ENCODE results near the gene PRSS2. TPM values are rescaled to one million over a fixed set of nuclear protein-coding genes. Genes with fewer than 3 reads are reported as not detected.
"Not testable (repeated sequence)": the region's sequence is repeated elsewhere in the genome, so short reads cannot be mapped to it uniquely, and the experiment has no call there.

Gene PRSS2
- total RNA-seq, 3 donors from 2014 or later, result not detected

DNA sequence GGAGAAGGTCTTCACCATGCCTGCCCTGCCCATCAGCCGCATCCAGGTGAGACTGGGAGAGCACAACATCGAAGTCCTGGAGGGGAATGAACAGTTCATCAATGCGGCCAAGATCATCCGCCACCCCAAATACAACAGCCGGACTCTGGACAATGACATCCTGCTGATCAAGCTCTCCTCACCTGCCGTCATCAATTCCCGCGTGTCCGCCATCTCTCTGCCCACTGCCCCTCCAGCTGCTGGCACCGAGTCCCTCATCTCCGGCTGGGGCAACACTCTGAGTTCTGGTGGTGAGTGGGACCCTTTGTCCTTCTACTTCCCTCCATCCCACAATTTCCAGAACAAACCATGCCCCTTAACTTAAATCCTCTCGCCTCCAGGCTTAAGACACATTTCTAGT, 2.5 kb downstream of the PRSS2 start:
- Histone ChIP-seq H3K4me1 (ENCODE audit: low read depth) (no peaks in the 10 kb centered on the region), H3K4me3 (no peak overlapping the region), H3K9me3 (no peaks in the 10 kb centered on the region), H3K36me3 (ENCODE audit: low read depth) (no peaks in the 10 kb centered on the region)
- intact Hi-C loops (cut with DNase I, micrococcal nuclease), result no loop called here
- TF ChIP-seq, protein P1, sequence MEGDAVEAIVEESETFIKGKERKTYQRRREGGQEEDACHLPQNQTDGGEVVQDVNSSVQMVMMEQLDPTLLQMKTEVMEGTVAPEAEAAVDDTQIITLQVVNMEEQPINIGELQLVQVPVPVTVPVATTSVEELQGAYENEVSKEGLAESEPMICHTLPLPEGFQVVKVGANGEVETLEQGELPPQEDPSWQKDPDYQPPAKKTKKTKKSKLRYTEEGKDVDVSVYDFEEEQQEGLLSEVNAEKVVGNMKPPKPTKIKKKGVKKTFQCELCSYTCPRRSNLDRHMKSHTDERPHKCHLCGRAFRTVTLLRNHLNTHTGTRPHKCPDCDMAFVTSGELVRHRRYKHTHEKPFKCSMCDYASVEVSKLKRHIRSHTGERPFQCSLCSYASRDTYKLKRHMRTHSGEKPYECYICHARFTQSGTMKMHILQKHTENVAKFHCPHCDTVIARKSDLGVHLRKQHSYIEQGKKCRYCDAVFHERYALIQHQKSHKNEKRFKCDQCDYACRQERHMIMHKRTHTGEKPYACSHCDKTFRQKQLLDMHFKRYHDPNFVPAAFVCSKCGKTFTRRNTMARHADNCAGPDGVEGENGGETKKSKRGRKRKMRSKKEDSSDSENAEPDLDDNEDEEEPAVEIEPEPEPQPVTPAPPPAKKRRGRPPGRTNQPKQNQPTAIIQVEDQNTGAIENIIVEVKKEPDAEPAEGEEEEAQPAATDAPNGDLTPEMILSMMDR (IDR thresholded peaks at IDR 0.05), result no peak
- DNase-seq (no peak), ATAC-seq (no peak)

DNA sequence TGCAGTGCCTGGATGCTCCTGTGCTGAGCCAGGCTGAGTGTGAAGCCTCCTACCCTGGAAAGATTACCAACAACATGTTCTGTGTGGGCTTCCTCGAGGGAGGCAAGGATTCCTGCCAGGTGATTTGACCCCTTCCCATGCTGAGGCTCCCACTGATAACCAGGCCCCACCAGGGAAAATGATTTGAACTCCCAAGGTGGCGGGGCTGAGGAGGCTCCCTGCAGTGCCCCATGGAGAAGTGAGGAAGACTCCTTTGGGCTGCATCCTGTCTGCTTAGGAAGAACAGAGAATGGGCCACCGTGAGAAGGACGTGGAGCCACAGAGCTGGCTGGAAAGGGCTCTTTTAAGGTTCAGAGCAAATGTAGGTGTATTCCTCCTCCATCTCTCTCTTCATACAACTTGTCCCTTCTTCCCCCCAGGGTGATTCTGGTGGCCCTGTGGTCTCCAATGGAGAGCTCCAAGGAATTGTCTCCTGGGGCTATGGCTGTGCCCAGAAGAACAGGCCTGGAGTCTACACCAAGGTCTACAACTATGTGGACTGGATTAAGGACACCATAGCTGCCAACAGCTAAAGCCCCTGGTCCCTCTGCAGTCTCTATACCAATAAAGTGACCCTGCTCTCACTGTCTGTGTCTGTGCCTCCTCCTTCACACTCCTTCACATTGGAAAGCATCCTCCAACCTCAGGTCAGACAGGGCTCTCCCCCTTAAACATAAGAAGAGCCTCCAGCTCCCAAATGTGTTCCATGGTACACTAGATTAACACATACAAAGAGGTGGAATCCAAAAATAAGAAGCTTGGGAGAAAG, 3.4 kb downstream of the PRSS2 start:
- TF ChIP-seq, protein P1 (IDR thresholded peaks at IDR 0.05), result no peak
- Histone ChIP-seq H3K4me1 (ENCODE audit: low read depth) (no peaks in the 10 kb centered on the region), H3K36me3 (ENCODE audit: low read depth) (no peaks in the 10 kb centered on the region), H3K4me3 (no peak overlapping the region), H3K9me3 (no peaks in the 10 kb centered on the region)
- intact Hi-C loops (cut with DNase I, micrococcal nuclease), result no loop called here
- no peak for ATAC-seq
- DNase-seq, result no peak

DNA sequence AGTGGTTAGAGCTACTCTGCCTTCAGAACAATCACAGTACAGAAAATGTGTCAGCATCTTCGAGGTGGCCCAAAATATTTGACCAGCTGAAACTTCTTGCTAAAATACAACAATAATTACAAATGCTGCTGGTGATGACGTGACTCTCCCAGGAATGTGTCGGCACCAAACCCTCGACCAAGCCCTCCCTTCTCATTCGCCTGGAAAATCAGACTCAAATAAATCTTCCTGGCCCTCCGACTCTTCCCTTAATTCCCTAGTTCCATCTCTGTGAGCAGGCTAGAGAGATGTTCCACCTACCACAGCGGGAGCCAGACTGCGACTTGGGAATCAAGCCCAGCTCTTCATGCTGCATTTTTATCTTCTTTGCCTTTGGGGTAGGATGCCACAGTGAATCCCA, 4.1 kb downstream of the PRSS2 start:
- TF ChIP-seq, protein P1 (IDR thresholded peaks at IDR 0.05), result no peak
- ATAC-seq (no peak), DNase-seq (no peak)
- no peaks in the 10 kb centered on the region for H3K36me3 ChIP-seq (ENCODE audit: low read depth)
- intact Hi-C loops (cut with DNase I, micrococcal nuclease), result no loop called here
- no peak overlapping the region for H3K4me3 ChIP-seq
- no peaks in the 10 kb centered on the region for H3K9me3 ChIP-seq
- no peaks in the 10 kb centered on the region for H3K4me1 ChIP-seq (ENCODE audit: low read depth)

DNA sequence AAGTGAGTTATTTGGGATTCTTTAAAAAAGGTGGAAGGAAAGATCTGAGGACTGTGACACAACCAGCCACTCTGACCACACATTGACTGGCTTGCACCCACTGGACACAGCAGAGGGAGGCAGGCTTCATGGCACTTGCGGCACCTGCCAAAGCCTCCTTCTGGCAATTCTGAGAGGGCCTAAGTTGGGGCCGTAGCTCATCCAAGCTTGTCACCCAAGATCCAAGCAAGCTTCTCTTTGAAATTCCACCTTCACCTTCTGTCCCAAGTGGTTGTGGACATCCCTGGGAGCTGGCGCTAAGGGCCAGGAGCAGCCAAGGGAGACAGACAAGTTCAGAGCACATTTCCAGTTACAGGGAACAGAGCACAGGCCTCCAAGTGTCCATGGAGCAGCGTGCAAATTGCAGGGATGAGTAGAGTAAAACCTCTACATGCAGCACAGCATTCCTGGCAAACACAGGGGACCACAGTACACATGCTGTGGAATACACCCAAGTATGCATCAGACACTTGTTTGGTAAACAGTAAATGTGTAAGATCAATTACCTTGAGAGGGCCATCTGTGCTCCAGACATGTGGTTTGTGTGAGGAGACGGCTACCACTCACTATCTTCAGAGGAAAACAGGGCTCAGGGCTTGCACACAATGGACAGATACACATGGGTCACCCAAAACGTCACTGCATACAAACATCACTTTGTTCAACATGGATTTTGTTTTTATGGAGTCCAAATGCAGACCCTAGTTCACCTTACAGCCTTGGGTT, 4.8 kb downstream of the PRSS2 start:
- H3K4me1 ChIP-seq (ENCODE audit: low read depth); DNase-seq; ATAC-seq; intact Hi-C loops (cut with DNase I, micrococcal nuclease); H3K4me3 ChIP-seq; H3K36me3 ChIP-seq (ENCODE audit: low read depth); H3K9me3 ChIP-seq: not testable (repeated sequence)

DNA sequence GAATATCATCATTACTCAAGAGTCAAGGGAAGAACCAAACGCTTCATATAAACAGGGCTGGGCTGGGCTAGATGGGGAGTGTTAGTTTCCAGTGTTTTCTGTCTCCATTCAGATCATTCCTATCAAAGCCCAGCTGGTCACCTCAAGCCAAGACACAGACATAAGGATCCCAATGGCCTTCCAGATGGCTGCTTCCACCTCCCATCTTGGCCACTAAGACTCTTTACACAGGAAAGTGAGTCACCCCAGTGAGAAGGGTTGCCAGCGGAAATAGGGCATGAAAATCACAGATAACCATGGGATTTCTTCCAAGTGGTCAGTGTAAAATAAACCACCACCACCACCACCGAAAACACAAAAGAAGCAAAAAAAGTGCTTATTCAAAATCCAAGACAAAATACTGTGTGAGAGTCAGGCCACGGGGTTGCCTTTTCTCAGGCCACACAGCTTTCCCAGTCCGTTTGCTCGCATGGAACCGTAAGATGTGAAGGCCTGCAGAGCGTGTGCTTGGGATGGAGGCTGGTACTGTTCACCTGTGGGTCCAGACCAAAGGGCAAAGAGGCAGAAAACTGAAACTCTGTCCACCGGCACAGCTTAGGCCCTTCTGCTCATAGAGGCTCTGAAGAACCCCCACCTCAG, 5.6 kb downstream of the PRSS2 start:
- no peak for DNase-seq
- intact Hi-C loops (cut with DNase I, micrococcal nuclease), result no loop called here

DNA sequence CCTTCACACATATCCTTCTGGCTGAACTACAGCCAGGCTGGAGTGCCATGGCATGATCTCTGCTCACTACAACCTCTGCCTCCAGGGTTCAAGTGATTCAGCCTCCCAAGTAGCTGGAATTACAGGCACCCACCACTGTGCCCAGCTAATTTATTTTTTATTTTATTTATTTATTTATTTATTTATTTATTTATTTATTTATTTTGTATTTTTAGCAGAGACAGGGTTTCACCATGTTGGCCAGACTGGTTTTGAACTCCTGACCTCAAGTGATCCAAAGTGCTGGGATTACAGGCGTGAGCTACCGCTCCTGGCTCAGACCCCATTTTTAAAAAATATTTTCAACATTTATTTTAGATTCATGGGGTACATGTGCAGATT, 6.1 kb downstream of the PRSS2 start:
- H3K36me3 ChIP-seq (ENCODE audit: low read depth); DNase-seq; H3K4me3 ChIP-seq; intact Hi-C loops (cut with DNase I, micrococcal nuclease); H3K4me1 ChIP-seq (ENCODE audit: low read depth); H3K9me3 ChIP-seq; ATAC-seq: not testable (repeated sequence)

More for the DNA sequence above, 5.6 kb downstream of the PRSS2 start:
- no peak for ATAC-seq
- Histone ChIP-seq H3K4me3 (no peak overlapping the region), H3K4me1 (ENCODE audit: low read depth) (no peaks in the 10 kb centered on the region), H3K36me3 (ENCODE audit: low read depth) (no peaks in the 10 kb centered on the region), H3K9me3 (no peaks in the 10 kb centered on the region)
- TF ChIP-seq, protein P1 (IDR thresholded peaks at IDR 0.05), result no peak
